Effector CD4-positive, alpha-beta T cell (primary cell): Measurements from ENCODE around the gene HMG20A.

Source experiments
- DNase-seq: peaks from one replicate; pipeline ENCODE4 v3.0.0-alpha.2; 2020

The HMG20A gene

DNA sequence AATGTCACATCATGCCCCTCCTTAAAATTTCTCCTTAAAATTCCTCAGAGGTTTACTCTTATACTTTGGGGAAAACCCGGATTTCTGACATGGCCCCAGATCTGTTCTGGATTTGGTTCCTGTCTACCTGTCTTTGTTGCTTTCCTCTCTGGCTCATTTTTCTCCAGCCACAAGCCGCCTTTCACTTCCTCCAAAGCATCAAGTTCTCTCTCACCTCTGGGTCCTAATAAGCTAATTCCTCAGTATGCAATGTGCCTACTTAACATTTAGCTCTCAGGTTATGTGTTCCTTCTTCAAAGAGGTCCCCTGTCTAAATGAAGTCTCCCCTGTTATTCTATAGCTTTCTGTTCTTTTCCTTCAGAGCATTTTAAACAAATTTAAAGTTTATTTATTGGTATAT lies 16.1 kb downstream of the HMG20A start:
- no peak for DNase-seq

DNA sequence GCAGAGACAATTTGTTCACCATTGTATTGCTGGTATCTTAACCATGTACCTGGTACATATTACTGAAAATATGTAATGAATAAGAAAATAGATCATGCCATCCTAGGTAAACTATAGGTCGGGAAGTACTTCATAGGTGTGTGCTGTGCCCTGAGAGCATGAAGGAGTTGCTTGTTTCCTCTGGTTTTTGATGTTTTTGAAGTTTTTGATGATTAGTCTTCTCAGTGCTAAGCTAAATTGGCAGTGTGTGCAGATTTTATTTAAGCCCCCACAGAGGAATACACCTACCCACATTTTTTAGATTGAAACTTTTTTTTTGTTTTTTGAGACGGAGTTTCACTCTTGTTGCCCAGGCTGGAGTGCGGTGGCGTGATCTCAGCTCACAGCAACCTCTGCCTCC lies 16.6 kb downstream of the HMG20A start:
- no peak for DNase-seq

DNA sequence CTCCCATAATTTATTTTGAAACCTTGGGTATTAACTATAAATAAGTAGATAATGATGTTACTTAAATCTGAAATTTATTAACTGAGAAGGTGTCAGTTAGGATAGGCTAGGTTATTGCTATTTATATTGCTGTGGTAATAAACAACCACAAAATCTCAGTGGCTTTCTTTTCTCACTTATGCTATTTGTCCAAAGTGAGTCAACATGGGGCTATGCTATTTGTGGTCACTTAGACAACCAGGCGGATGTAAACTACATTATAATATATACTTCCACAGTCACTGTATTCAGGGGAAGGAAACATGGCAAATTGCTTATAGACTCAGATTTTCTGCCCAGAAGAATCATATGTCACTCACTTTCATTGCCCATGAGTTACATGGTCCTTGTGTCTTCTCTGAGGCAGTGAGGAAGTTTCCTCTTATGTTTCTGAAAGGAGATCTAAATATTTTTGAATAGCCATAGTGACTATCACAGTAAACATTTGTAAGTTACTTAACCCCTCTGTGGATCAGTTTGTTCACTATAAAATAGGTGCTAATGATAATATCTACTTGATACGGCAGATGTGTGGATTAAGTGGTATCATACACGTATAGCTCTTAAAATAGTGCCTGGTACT lies 19.8 kb downstream of the HMG20A start:
- no peak for DNase-seq

DNA sequence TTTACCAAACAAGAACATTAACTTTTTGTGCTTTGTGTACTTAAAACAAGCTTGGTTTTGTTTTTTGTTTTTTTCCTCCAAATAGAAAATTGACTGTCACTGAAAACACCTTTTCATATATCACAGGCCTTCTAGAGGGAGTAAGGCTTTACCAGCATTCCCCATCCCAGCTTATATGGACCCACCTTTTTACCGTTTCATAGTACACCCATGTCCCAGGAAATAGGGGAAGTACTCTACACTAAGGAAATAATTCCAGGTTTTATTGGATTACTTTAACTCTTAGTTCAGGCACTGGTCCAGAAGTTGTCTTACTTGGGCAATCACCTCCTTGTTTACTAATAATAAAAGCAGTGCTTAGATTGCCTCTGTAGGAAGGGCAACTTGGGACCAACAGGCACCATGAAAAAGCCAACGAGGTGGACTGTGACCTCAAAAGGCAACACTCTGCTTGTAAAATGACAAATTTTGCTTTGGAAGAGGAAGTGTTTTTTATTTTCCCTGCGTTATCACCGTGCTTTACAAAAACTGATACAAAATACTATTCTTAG lies 26.2 kb downstream of the HMG20A start:
- DNase-seq = no peak

DNA sequence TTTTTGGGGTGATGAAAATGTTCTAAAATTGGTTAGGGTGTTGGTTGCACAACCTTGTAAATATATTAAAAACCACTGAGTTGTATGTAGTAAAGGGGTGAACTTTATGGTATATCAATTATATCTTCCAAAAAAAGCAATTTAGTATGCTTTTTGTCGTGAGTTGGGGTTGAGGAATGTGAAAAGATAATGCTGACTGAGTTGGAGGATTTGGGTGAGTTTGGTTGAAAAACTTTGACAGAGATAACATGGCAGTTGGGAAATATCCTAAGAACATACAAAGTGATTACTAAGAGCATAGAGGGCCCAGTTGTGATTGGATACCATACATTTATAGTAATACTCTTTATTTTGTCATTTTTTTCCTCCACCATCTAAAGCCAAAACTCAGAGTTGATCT lies 33.6 kb downstream of the HMG20A start:
- no peak for DNase-seq

DNA sequence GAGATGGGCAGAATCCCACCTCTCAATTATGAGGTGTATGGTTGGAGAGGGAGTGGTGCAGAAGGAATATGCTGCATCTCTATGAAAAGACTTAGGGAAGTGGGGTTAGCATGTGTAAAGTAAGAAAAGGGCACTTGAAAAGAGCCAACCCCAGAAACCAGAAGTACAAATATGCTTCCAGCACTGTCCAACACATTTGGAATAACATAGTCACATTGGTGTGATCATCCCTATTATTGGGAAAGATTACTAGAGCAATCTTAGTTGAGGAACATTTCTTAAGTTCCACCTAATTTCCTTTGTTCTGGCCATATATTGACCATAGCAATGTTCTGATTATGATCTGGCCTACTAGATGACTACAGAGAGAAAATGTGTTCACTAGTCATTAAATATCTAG lies 34.3 kb downstream of the HMG20A start:
- no peak for DNase-seq

DNA sequence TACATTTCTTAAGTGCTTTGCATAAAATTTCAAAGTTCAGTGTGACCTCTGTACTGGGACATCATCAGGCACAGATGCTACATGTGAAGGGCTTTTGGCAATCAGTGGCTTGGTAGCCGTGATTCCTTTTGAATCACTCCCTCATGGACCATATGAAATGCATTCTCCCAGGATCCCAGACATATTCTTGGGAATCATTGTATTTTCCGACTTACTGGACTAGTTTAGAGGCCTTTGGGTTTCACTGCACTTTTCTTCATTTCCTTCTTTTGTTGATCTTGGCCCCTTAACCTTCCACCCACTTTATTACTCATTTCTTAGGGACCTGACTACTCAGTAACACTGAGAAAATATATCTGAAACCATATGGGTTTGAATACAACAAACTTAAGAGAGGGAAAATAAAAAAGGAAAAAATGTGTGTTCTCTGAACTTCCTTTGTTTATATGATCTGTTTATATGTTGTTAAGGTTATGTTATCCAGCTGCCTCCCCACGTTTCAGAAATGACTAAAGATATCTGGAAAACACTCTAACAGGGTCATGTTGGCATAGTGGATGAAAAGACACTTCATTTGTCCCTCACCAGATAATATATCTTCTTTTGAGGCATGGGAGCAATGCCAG lies 35.1 kb downstream of the HMG20A start:
- DNase-seq = no peak

DNA sequence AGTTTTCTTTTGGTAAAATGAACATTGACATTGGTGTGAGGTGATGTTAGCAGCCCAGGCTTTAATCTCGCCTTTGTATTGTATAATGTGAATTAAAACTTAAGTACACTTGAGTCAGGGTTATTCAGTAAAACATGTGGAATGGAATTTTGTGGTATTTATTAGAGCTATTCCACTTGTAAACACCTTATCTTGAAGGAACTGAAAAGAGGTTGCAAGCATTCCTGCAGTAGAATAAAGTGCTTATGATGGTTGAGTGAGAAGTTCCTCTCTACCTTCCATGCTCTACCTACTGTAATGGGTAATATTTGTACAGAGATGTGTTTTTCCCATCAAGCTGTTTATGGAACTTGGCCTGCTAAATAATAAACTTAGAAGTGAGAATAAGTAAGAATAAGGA lies 36.1 kb downstream of the HMG20A start:
- DNase-seq = no peak

DNA sequence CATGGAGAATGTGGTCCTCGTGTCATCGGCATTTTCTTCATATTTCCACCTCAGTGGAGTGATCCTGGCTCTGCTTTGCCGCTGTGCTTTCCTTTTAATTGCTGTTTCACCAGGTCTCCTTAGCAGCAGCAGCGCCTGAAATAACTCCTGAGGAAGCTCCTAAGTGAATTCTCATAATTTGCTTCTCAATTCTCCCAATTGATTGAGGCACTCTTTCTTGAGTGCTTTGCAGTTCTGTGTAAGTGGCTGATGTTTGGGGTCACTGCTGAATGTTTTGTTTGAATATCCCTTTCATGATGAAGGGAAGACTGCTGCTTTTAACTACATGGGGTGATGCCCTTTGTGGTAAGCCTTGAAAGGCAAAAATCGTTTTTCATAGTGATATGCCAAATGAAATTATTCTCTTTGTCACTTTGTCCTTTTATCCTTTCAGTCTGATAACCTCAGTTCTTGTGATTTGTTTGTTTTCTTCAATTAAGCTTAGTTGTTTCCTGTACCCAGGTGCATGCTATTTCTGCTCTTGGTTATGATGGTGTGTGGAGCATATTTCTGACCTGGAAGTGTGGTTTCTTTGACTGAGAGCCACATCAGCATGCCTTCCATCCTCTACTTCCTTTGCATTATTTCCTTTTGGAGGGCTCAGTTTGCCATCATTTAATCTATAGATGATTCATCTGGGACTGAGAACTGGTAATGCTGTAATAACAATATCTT lies 36.7 kb downstream of the HMG20A start:
- no peak for DNase-seq

DNA sequence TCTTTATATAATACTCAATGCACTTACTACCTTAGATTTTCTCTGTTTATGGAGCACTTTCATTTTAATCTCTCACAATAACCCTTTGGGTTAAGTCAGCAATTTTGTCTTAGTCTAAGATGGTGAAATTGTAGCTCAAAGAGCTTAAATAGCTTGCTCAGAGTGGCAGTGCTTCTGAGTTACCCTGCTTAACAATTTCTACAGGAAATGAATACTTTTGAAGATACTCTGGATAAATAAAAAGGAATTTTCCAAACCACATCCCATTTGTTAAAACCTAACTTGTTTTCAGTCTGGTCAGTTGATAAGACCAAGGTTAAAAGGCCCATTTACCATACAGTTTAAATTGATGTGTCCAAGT lies 37.2 kb downstream of the HMG20A start:
- no peak for DNase-seq

DNA sequence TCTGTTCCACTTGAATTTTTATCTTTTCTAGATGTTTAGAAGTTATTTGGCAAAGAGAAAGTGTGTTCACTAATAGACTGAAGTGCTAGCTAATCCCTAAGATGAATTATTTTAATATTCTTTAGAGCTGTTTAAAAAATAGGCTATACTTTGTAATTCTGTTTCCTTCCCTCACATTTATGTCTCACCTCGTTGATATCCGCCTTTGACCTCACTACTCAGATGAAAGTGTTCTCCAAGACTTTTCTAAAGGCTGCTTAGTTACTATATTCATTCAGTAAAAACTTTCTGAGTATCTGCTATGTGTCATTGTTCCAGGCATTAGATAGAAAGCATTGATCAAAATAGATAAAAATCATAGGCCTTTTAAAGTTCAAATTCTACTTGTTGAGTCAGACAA lies 38.3 kb downstream of the HMG20A start:
- DNase-seq = no peak

DNA sequence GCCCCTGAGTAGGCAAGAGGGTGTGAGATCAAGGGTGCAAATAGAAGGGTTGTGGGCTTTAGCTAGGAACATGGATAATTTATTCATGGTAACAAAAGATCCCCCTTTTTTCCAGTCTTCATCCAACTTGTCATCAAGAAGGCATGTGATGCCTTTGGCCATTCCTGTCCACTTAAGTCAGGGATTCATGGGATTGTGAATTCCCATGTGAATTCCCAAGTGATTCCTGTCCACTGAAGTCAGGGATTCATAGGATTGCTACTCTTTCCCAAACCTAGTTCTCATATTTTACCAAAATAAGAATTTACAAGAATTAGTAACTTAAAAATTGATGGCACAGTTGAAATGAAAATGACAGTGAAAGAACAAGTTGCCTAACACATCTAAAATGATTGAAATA lies 40.8 kb downstream of the HMG20A start:
- DNase-seq = no peak

DNA sequence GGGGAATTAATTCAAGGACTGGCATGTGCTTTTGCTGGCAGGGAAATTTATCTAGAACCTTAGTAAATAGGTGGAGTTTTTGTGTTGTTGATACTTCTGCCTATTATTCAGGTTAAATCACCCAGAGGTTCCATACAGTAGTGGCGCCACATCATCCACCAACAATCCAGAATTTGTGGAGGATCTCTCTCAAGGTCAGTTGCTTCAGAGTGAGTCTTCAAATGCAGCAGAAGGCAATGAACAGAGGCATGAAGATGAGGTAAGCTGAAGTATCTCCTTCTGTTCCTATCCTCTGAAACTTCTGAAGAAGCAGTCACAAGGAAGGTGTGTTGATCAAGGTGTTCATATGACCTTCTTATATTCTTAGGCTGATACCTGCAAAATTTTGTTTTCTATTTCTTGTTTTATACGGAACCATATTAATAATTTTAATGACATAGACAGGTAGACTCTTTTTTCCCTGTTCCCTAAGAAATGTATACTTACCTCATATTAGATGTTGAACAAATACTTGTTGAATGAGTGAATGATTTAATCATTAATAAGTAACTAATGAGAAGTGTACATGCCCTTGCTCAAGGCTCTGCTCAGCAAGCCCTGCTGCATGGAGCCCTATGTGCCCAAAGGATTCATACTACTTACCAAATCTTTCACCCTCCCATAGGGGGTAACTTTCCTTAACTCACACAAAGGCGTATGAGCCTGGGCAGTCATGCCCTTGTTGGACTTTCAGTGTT lies 43.6 kb downstream of the HMG20A start:
- no peak for DNase-seq

DNA sequence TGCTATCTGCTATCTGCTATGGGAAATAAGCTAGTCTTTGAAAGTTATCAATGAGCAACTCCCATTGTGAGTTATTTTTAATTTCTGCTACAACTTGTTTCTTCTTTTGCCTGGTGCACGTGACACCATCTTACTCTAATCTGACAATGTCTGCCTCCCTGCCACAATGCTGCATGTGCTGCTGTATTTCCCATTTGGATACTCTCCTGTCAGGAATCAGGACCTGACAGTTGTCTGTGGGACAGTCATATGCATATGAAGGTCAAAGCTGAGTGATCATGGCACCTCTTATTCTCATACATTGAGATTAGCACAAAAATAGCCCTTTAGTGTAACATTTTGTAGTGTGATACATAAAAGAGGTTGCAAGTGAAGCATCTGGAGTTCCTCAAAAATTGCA lies 45.8 kb downstream of the HMG20A start:
- DNase-seq = no peak

DNA sequence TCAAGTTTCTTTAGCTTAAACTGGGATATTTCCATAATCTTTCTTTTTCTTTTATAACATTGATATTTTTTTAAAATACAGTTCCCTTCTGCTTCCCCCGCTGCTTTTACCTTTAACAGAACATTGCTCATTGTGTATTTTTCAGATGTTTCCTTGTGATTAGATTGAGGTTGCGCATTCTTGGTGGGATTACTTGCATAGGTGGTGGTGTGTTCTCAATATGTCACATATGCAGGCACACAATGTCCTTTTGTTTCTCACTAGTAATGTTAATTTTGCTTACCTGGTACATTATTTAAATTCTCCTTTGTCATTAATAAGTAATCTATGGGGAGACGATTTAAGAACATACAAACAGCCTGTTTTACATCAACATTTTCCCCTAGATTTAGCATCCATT lies 48.2 kb downstream of the HMG20A start:
- DNase-seq = no peak

DNA sequence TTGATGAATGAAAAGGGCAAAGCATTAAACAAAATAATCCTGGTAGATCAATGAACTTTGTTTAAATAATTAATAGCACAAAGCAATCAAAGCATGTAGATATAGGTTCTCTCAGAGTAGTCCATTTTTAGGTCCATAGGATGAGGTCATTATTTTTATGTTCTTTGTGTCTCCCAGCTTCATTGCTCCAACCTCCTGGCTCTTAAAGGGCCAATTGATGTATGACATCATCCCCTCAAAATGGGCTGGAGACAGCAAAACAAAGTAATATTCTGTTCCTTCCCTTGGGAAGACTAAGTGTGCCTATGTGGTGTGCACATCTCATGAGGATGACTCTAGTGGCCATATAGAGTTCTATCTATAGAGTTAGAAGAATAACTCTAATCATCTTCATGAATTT lies 49.5 kb downstream of the HMG20A start:
- no peak for DNase-seq

DNA sequence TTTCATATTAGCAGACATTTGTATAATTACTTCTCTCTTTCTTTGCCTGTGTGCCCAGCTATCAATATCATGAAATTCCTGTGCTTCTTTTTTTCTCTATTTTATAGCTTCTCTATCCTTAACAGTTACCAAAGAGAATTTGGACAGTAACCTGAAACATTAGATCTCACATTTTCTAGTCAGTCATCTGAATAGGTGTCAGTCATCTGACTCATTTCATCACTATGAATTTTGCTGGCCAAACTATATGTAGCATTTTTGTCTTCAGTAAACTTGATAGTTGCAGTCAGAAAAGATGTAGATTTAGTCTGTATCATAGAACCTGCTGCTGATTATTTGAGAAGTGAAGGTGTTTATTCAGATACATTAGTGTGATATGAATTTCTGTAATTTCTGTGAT lies 52.6 kb downstream of the HMG20A start:
- DNase-seq = no peak

DNA sequence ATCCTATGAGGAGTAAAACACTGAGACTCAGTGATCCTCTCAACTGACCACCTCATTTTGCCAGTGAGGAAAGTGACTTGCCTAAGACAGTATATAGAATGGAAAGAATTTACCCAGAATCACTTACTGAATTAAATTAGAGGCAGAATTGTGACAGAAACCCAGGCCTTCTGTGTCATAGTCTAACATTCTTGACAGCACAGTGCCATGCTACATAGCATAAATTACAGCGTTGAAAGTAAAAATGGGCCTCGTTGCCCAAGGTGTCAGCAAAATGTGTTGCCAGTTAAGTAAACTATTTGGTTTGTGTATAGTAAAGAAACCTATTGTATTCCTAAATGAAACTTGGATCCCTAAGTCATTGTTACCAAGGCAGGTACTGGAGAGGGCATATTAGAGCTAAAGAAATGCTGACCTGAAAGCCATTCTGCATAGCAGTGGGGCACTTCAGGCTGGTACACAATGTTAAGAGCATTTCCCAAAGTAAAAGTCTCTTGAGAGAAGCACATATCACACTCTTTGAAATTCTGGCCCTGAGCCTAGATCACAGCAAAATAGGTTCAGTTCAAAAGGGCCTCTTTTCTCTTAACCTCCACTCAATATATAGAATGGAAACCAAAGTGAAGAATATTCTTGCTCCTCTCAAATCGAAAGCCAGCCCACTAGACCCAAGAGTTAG lies 53.8 kb downstream of the HMG20A start:
- no peak for DNase-seq

DNA sequence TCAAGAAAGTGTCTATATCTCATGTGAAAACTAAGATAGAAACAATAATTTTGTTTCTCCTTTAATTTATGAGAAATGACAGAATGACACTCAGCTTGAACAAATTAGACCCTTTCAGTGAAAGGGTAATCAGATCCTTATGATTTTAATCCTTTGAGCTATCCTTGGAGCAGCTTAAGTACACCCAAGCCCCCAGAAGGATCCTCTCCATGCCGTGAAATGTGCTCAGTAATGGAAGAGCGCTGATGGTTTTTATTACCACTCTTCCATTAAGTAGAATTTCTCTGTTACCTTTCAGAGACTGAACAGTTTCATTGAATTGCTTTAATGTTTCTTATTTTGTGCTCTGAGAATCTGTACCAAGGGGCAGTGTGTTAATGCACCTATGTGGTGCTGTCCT lies 54.3 kb downstream of the HMG20A start:
- DNase-seq = no peak

DNA sequence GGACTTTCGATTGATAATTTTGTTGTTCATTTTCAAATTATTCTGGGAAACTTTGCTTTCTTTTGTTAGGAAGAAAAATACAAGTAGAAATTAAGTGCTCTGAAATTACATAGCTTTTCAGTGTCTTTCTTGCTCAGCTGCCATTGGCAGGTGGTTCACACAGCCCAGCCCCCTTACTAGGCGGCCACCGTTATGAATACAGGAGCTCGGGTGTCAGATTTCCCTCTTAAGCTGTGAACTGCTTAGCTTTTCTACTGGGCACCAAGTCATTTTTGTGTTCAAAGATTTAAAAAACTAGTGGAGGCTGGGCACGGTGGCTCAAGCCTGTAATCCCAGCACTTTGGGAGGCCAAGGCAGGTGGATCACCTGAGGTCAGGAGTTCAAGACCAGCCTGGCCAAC lies 55.2 kb downstream of the HMG20A start:
- no peak for DNase-seq

DNA sequence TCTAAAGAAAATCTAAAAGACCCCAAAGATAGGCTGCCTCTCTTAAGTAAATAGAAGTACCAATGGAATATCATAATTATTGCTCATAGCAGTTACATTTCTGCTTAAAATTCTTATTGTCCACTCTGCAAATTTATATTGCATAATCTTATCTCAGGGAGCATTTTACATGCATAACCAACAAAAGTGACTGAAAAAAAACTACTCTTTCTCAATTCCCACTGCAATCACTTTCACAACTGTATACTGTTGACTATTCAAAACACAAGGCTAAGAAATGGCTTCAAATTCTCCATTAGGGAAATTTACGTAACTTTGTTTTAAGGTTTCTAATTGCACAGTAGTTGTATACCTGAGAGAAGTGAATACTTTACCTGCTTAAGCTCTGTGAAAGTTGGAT lies 56.3 kb downstream of the HMG20A start:
- no peak for DNase-seq

DNA sequence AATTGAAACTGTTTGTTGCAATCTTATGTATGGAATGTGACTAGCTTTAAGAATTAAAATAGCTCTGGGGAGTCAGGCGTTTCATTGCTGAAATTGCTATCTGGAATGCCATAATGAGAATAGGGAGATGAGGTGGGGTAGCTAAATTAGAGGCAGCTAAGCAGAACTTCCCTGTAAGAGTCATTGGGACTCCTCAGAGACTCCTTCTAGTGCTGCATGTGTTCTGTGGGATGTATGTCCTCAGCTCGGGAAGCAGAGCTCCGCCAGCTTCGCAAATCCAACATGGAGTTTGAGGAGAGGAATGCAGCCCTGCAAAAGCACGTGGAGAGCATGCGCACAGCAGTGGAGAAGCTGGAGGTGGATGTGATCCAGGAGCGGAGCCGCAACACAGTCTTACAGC lies 57.4 kb downstream of the HMG20A start:
- no peak for DNase-seq

DNA sequence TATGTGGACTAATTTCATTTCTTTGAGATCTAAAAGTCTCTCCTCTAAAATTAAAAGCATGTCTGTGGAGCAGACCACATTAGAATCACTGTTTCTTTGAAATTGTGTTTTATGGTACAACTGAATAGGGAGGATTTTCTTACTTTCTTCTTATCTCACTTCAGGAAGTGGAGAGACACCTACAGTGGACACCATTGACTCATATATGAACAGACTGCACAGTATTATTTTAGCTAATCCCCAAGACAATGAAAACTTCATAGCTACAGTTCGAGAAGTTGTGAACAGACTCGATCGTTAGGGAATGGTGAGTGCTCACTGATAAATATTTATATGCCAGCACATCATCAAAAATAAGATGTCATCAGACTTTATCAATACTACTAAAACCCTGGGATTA lies 58.3 kb downstream of the HMG20A start:
- no peak for DNase-seq
